ENCODE data around the gene ARMC9. TPM values are rescaled to one million over a fixed set of nuclear protein-coding genes. Genes with fewer than 3 reads are reported as not detected.

The ARMC9 gene
- total RNA-seq, 4 donors from 2014 or later = 6.5 to 11.5 (median 9.3) TPM

DNA sequence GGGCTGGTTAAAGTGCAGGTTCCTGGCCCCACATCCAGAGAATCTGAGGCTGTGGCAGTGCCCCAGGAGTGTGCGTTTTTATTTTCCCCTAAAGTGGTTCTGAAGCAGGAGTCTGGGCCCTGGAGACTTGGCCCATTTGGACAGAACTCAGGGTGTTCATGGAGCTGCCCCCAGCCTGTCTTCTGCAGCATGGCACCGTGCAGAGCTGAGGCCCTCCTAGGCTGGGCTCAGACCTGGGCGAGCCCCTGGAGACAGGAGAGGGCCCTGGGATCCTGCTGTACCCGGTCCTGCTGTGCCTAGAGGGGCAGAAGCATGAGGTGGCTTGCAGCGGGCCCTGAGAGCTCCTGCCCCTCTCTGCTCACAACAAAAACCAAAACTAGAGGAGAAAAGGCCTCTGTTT, 138.3 kb downstream of the ARMC9 start:
- DNase-seq (ENCODE audit: low spot score in 2 of 2) = no peak
- TF ChIP-seq EP300 (IDR thresholded peaks at IDR 0.05) (no peak), POLR2AphosphoS5 (IDR thresholded peaks at IDR 0.05) (no peak), POLR2A (IDR thresholded peaks at IDR 0.05) (no peak)
- TF ChIP-seq, protein P1, sequence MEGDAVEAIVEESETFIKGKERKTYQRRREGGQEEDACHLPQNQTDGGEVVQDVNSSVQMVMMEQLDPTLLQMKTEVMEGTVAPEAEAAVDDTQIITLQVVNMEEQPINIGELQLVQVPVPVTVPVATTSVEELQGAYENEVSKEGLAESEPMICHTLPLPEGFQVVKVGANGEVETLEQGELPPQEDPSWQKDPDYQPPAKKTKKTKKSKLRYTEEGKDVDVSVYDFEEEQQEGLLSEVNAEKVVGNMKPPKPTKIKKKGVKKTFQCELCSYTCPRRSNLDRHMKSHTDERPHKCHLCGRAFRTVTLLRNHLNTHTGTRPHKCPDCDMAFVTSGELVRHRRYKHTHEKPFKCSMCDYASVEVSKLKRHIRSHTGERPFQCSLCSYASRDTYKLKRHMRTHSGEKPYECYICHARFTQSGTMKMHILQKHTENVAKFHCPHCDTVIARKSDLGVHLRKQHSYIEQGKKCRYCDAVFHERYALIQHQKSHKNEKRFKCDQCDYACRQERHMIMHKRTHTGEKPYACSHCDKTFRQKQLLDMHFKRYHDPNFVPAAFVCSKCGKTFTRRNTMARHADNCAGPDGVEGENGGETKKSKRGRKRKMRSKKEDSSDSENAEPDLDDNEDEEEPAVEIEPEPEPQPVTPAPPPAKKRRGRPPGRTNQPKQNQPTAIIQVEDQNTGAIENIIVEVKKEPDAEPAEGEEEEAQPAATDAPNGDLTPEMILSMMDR (IDR thresholded peaks at IDR 0.05) = no peak
- H3K9me3 ChIP-seq = no peaks in the 10 kb centered on the region
- H3K27me3 ChIP-seq = no peaks in the 10 kb centered on the region
- 74% methylated on average over 5 of the region's 5 CpGs for WGBS
- H3K36me3 ChIP-seq = no peaks in the 10 kb centered on the region
- no peak overlapping the region for H3K4me3 ChIP-seq
- H3K27ac ChIP-seq = no peak overlapping the region
- no peaks in the 10 kb centered on the region for H3K4me1 ChIP-seq

DNA sequence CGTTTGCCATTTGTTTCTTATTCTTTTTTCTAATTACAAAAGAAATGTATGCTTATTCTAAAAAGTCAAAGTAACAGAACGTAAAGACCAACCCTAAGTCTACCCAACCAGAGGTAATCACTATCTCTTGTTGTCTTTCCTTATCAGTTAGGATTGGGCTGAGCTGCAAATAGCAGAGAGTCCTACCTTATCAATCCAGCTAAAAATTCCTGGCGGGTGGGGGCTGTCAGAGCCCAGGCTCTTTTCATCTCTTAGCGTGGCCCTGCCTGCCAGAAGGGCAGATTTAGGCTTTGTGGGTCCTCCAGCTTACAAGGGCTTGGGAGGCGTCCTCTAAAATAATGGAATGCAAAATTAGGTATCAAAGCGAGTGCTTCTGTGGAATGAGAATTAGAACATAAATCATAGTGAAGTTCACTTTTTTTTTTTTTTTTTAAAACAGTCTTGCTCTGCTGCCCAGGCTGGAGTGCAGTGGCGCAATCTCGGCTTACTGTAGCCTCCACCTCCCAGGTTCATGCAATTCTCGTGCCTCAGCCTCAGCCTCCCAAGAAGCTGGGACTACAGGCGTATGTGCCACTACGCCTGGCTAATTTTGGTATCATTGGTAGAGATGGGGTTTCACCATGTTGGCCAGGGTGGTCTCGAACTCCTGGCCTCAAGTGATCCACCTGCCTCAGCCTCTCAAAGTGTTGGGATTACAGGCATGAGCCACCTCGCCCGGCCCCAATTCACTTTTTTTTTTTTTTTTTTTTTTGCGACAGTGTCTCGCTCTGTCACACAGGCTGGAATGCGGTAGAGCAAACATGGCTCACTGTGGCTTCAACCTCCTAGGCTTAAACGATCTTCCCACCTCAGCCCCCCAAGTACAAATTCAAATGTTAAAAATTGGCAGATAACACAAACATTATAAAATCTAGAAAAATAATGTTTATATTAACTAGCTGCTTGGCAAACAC, 139.7 kb downstream of the ARMC9 start:
- Histone ChIP-seq H3K27me3 (no peaks in the 10 kb centered on the region), H3K4me3 (no peak overlapping the region), H3K27ac (no peak overlapping the region), H3K36me3 (no peaks in the 10 kb centered on the region), H3K9me3 (no peaks in the 10 kb centered on the region), H3K4me1 (no peaks in the 10 kb centered on the region)
- WGBS = 87% methylated on average over 18 of the region's 18 CpGs
- TF ChIP-seq, protein P1 (IDR thresholded peaks at IDR 0.05) = no peak
- TF ChIP-seq POLR2A (IDR thresholded peaks at IDR 0.05) = no peak
- no peak for TF ChIP-seq EP300 (IDR thresholded peaks at IDR 0.05)
- no peak for TF ChIP-seq POLR2AphosphoS5 (IDR thresholded peaks at IDR 0.05)
- DNase-seq (ENCODE audit: low spot score in 2 of 2) = no peak

DNA sequence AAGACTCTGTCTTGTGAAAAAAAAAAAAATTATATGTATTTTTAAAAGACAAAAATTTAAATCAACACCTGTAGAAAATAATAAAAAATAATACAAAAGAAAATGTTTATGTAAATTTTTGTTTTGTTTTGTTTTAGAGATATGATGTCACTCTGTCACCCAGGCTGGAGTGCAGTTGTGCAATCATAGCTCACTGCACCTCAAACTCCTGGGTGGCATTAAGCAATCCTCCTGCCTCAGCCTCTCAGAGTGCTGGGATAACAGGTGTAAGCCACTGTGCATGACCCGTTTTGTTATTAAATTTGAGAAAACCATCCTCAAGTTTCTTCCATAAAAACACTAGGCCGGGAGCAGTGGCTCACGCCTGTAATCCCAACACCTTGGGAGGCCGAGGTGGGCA, 140.9 kb downstream of the ARMC9 start:
- no peaks in the 10 kb centered on the region for H3K27me3 ChIP-seq
- no peaks in the 10 kb centered on the region for H3K4me1 ChIP-seq
- H3K27ac ChIP-seq = no peak overlapping the region
- DNase-seq (ENCODE audit: low spot score in 2 of 2) = no peak
- WGBS = 97% methylated on average over 4 of the region's 4 CpGs
- no peak overlapping the region for H3K4me3 ChIP-seq
- no peaks in the 10 kb centered on the region for H3K9me3 ChIP-seq
- TF ChIP-seq POLR2A (IDR thresholded peaks at IDR 0.05) = no peak
- no peak for TF ChIP-seq EP300 (IDR thresholded peaks at IDR 0.05)
- no peak for TF ChIP-seq POLR2AphosphoS5 (IDR thresholded peaks at IDR 0.05)
- TF ChIP-seq, protein P1 (IDR thresholded peaks at IDR 0.05) = no peak
- H3K36me3 ChIP-seq = no peaks in the 10 kb centered on the region

DNA sequence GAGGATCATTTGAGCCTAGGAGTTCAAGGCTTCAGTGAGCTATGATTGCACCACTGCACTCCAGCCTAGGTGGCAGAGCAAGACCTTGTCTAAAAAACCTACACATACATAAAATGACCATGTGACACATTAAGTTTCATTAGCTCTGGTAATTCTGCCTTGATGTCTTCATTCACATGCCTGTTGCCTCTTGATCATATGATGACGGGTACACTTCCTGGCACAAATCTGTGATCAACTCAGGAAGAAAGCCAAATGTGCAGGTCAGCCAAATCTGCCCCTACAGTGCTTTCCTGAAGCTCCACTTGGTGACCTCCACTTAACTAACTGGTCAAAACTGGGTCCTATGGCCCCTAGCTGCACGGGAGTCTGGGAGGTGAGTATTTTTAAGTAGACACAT, 142.7 kb downstream of the ARMC9 start:
- WGBS = 88% methylated on average over 2 of the region's 2 CpGs
- TF ChIP-seq, protein P1 (IDR thresholded peaks at IDR 0.05) = no peak
- TF ChIP-seq POLR2A (IDR thresholded peaks at IDR 0.05) (no peak), EP300 (IDR thresholded peaks at IDR 0.05) (no peak), POLR2AphosphoS5 (IDR thresholded peaks at IDR 0.05) (no peak)
- Histone ChIP-seq H3K9me3 (no peaks in the 10 kb centered on the region), H3K27ac (no peak overlapping the region), H3K36me3 (no peaks in the 10 kb centered on the region), H3K27me3 (no peaks in the 10 kb centered on the region), H3K4me1 (no peaks in the 10 kb centered on the region), H3K4me3 (no peak overlapping the region)
- DNase-seq (ENCODE audit: low spot score in 2 of 2) = no peak

DNA sequence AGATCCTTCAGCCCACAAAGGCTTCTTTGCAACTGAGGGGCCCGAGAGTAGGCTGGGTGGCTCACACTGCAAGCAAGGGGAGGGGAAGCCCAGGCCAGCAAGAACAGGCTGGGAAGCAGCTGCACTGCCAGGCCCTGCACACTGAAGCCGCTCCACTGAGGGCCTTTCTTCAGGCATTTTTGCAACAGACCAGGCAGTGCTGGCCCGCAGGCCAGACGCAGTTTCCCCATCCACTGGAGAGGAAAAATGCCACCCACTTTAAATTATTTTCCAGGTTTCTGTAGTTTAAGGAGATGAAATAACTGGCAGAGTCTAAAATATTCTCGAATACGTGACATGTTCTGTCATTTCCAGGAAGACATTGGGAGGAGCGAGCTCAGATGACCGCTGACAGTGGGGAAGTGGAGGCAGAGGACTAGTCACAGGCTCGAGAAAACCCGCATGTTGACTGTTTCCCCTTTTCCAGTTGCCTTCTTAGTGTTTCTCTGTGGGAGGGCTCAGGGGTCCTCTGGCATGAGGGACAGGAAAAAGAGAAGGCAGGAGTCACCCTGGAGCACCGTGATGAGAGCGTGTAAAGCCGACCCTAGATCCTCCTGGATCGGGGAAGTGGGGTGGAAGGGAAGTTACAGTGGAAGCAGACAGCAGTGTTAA, 143.8 kb downstream of the ARMC9 start:
- TF ChIP-seq, protein P1 (IDR thresholded peaks at IDR 0.05) = no peak
- TF ChIP-seq EP300 (IDR thresholded peaks at IDR 0.05) = no peak
- no peak for TF ChIP-seq POLR2AphosphoS5 (IDR thresholded peaks at IDR 0.05)
- TF ChIP-seq POLR2A (IDR thresholded peaks at IDR 0.05) = no peak
- Histone ChIP-seq H3K27me3 (no peaks in the 10 kb centered on the region), H3K9me3 (no peaks in the 10 kb centered on the region), H3K27ac (no peak overlapping the region), H3K36me3 (no peaks in the 10 kb centered on the region), H3K4me3 (no peak overlapping the region), H3K4me1 (no peaks in the 10 kb centered on the region)
- WGBS = 91% methylated on average over 14 of the region's 14 CpGs
- no peak for DNase-seq (ENCODE audit: low spot score in 2 of 2)

Measured in suprapubic skin (tissue), 4 donors.